GM12878 (cell line): ENCODE measurements around the gene OR14C36.

ENCODE experiments used
- FOXM1 ChIP-seq: IDR thresholded peaks from 2 replicates; pipeline ENCODE4 v1.6.1; 2012; ENCODE audit warnings: low read depth, mild to moderate bottlenecking, inconsistent platforms, low read length, moderate library complexity
- PAX8 ChIP-seq: fragments of 450-650 bp; IDR thresholded peaks from 2 replicates; pipeline ENCODE4 v1.6.1; 2017; ENCODE audit warnings: mild to moderate bottlenecking, moderate library complexity
- SMAD1 ChIP-seq: fragments of 450-650 bp; IDR thresholded peaks from 2 replicates; pipeline ENCODE4 v1.6.1; 2018; ENCODE audit warnings: mild to moderate bottlenecking, low read depth; ENCODE audit not compliant: partially characterized antibody
- SMC3 ChIP-seq: IDR thresholded peaks from 2 replicates; pipeline ENCODE4 v1.6.1; 2011; ENCODE audit warnings: low read length, improper control_type of control experiment, borderline replicate concordance
- SREBF1 ChIP-seq: IDR thresholded peaks from 2 replicates; pipeline ENCODE4 v1.6.1; 2012; ENCODE audit warnings: mild to moderate bottlenecking, low read length
- STAT1 ChIP-seq: fragments of 450-650 bp; conservative IDR thresholded peaks from 2 replicates; pipeline ENCODE4 v1.6.1; 2014; ENCODE audit warnings: antibody characterized with exemption, mild to moderate bottlenecking
- TF ChIP-seq, protein P1 (sequence below): IDR thresholded peaks from 2 replicates; pipeline ENCODE4 v1.6.1; 2012; ENCODE audit warnings: low read depth, low read length, improper control_type of control experiment

- no peak for TF ChIP-seq PAX8
- no peak for TF ChIP-seq STAT1
- TF ChIP-seq SREBF1, result no peak
- TF ChIP-seq, protein P1, sequence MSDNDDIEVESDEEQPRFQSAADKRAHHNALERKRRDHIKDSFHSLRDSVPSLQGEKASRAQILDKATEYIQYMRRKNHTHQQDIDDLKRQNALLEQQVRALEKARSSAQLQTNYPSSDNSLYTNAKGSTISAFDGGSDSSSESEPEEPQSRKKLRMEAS, result no peak
- no peak for TF ChIP-seq FOXM1
- TF ChIP-seq SMAD1, result no peak
- no peak for TF ChIP-seq SMC3
Measured at GRCh38 chr1:248376916-248377315, 28.3 kb downstream of the OR14C36 start.
